NB4 (cell line): ENCODE measurements around the gene EHMT1.

Experiments used
- DNase-seq: peaks from one replicate; pipeline ENCODE4 v3.0.0; 2010; ENCODE audit warnings: low read depth
- H3K4me3 ChIP-seq: one replicate; pipeline ENCODE4 v1.5.1; 2011; ENCODE audit warnings: mild to moderate bottlenecking, low read depth, low read length, moderate library complexity
- CTCF ChIP-seq: IDR thresholded peaks from one replicate; pipeline ENCODE4 v1.5.1; 2012; ENCODE audit warnings: low read depth, low read length
- MAX ChIP-seq: IDR thresholded peaks from 2 replicates; pipeline ENCODE4 v1.6.1; 2011; ENCODE audit warnings: low read depth, low read length
- MYC ChIP-seq: IDR thresholded peaks from 2 replicates; pipeline ENCODE4 v1.6.1; 2011; ENCODE audit warnings: low read depth, low read length
- POLR2A ChIP-seq: IDR thresholded peaks from 2 replicates; pipeline ENCODE4 v1.6.1; 2011; ENCODE audit warnings: mild to moderate bottlenecking; ENCODE audit not compliant: insufficient read length; ENCODE audit errors: extremely low read depth

EHMT1 gene

GRCh38 chr9:137750566-137750965 lies 131.8 kb downstream of the EHMT1 start:
- H3K4me3 ChIP-seq = no peak overlapping the region
- TF ChIP-seq POLR2A = no peak
- no peak for TF ChIP-seq MAX
- TF ChIP-seq MYC = no peak
- no peak for TF ChIP-seq CTCF
- DNase-seq = no peak

- no peak for DNase-seq
- TF ChIP-seq POLR2A (no peak), MAX (no peak), CTCF (no peak), MYC (no peak)
Measured at GRCh38 chr9:137751616-137752015, 132.8 kb downstream of the EHMT1 start.

GRCh38 chr9:137752426-137752825 lies 133.6 kb downstream of the EHMT1 start:
- TF ChIP-seq CTCF = no peak
- H3K4me3 ChIP-seq = no peak overlapping the region
- no peak for DNase-seq

More at GRCh38 chr9:137751616-137752015, 132.8 kb downstream of the EHMT1 start:
- no peak overlapping the region for H3K4me3 ChIP-seq

- no peak overlapping the region for H3K4me3 ChIP-seq
- TF ChIP-seq POLR2A (no peak), MYC (no peak), MAX (no peak), CTCF (no peak)
- DNase-seq = no peak
Measured at GRCh38 chr9:137753192-137753765, 134.5 kb downstream of the EHMT1 start.

GRCh38 chr9:137755261-137755927 lies 136.6 kb downstream of the EHMT1 start:
- H3K4me3 ChIP-seq = no peak overlapping the region
- TF ChIP-seq CTCF (no peak), MAX (no peak), MYC (no peak), POLR2A (no peak)
- DNase-seq = no peak
